ENCODE results near the gene PREX1. TPM values are rescaled to one million over a fixed set of nuclear protein-coding genes. Genes with fewer than 3 reads are reported as not detected.

The PREX1 gene
- total RNA-seq, 1 donor from 2014 or later: 235 TPM

DNA sequence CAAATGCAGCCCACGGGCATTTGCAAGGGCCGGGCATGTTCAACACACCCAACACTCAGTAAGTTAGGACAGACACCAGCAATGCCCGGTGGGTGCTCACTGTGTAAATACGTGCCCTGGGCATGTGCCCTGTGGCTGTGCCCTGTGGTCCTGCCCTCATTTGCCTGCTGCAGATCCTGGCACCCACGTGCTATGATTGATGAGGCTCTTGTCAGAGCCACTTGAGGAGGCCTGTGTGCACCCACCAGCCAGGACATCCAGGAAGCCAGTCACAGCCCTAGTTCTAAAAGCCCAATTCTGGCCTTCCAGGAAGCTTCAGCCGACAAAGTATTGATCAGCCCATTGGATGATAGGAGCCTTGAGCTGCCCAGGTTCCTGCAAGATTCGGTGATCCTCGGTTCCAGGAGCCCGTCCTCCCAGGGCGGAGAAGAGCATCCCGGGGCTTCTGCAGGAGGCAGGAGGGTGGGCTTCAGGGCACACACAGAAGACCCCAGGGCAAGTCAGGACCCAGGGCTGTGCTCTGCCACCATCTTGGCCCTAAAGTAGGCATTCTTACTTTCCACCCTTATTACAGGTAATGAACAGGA lies 223.9 kb downstream of the PREX1 start:
- no peak for DNase-seq
- Mint-ChIP-seq H3K9me3 (ENCODE audit: unreplicated experiment) (peaks cover 16% of the 10 kb centered on the region), H3K4me1 (ENCODE audit: low read depth, unreplicated experiment) (peaks cover 21% of the 10 kb centered on the region)

GRCh38 chr20:48603116-48603818 lies 224.5 kb downstream of the PREX1 start:
- peak; percentile 52 for DNase-seq
- Mint-ChIP-seq H3K27ac (ENCODE audit: unreplicated experiment) (no peak overlapping the region), H3K4me1 (ENCODE audit: low read depth, unreplicated experiment) (peaks cover 21% of the 10 kb centered on the region), H3K4me3 (ENCODE audit: unreplicated experiment) (no peak overlapping the region), H3K36me3 (ENCODE audit: unreplicated experiment) (no peaks in the 10 kb centered on the region), H3K27me3 (ENCODE audit: unreplicated experiment) (peaks cover 13% of the 10 kb centered on the region), H3K9me3 (ENCODE audit: unreplicated experiment) (peaks cover 16% of the 10 kb centered on the region)
- no peak for TF ChIP-seq CTCF (IDR thresholded peaks at IDR 0.05; ENCODE audit: partially characterized antibody, unreplicated experiment)

More for the DNA sequence above, 223.9 kb downstream of the PREX1 start:
- no peak for TF ChIP-seq CTCF (IDR thresholded peaks at IDR 0.05; ENCODE audit: partially characterized antibody, unreplicated experiment)
- Mint-ChIP-seq H3K27me3 (ENCODE audit: unreplicated experiment) (peaks cover 13% of the 10 kb centered on the region), H3K36me3 (ENCODE audit: unreplicated experiment) (no peaks in the 10 kb centered on the region), H3K27ac (ENCODE audit: unreplicated experiment) (no peak overlapping the region), H3K4me3 (ENCODE audit: unreplicated experiment) (no peak overlapping the region)

DNA sequence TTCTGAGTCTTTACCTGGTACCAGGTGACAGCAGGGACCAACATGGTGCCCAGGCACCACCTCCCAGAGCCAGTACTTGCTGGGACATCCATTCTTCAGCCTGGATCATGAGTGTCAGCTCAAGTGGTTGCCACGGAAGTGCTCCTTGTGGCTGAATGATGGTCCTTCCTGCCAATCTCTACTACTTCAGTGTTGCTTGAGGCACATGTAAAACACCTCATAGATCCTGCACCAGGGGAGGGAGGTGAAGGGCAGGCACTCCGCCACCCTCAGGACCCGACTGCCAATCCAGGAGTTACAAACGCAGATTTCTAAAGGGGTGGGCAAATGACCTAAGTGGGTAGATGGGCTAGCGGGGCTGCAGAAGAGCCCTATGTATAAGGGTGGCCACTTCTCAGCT lies 226.0 kb downstream of the PREX1 start:
- Mint-ChIP-seq H3K36me3 (ENCODE audit: unreplicated experiment) (peaks cover 4% of the 10 kb centered on the region), H3K4me3 (ENCODE audit: unreplicated experiment) (no peak overlapping the region), H3K9me3 (ENCODE audit: unreplicated experiment) (peaks cover 10% of the 10 kb centered on the region), H3K27ac (ENCODE audit: unreplicated experiment) (no peak overlapping the region), H3K27me3 (ENCODE audit: unreplicated experiment) (peaks cover 7% of the 10 kb centered on the region), H3K4me1 (ENCODE audit: low read depth, unreplicated experiment) (peaks cover 17% of the 10 kb centered on the region)
- no peak for TF ChIP-seq CTCF (IDR thresholded peaks at IDR 0.05; ENCODE audit: partially characterized antibody, unreplicated experiment)
- no peak for DNase-seq

DNA sequence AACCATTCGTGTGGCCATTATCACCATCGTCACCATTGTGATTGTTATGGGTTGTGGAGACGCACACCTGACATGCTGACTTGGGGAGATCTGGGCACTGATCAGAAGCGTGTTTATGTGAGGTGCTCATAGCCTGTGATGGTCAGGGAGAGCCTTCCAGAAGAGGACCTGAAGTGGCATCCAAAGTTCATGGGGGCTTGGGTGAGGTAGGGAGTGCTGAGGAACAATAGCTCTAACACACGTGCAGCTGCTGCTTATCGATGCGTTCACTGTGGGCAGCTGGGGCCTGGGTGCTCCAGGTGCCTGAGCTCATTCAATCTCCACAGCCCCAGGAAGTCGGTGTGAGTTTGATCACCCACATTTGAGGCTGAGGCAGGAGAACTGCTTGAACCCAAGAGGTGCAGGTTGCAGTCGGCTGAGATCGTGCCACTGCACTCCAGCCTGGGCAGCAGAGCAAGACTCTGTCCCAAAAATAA lies 227.3 kb downstream of the PREX1 start:
- DNase-seq: no peak
- H3K4me1 Mint-ChIP-seq (ENCODE audit: low read depth, unreplicated experiment): peaks cover 14% of the 10 kb centered on the region
- H3K27ac Mint-ChIP-seq (ENCODE audit: unreplicated experiment): no peak overlapping the region
- peaks cover 7% of the 10 kb centered on the region for H3K9me3 Mint-ChIP-seq (ENCODE audit: unreplicated experiment)
- H3K4me3 Mint-ChIP-seq (ENCODE audit: unreplicated experiment): no peak overlapping the region
- TF ChIP-seq CTCF (IDR thresholded peaks at IDR 0.05; ENCODE audit: partially characterized antibody, unreplicated experiment): no peak
- peaks cover 4% of the 10 kb centered on the region for H3K36me3 Mint-ChIP-seq (ENCODE audit: unreplicated experiment)
- peaks cover 7% of the 10 kb centered on the region for H3K27me3 Mint-ChIP-seq (ENCODE audit: unreplicated experiment)
